Left ventricle myocardium inferior (tissue), 1 donor: ENCODE data around the gene SGMS1. TPM values are rescaled to one million over a fixed set of nuclear protein-coding genes. Genes with fewer than 3 reads are reported as not detected.
A peak's percentile ranks its signal among the peaks of the same experiment; 100 is the strongest.
"Not testable (repeated sequence)": the region's sequence is repeated elsewhere in the genome, so short reads cannot be mapped to it uniquely, and the experiment has no call there.

Source experiments
- DNase-seq: peaks from one replicate; pipeline ENCODE4 v3.0.0-alpha.2; 2020
- H3K27ac ChIP-seq: fragments of 200-600 bp; replicated peaks from 2 replicates; pipeline ENCODE4 v1.8.0; 2021
- H3K27me3 ChIP-seq: fragments of 200-600 bp; 2 replicates; pipeline ENCODE4 v1.8.0; 2021; ENCODE audit warnings: low read depth
- H3K36me3 ChIP-seq: fragments of 200-600 bp; 2 replicates; pipeline ENCODE4 v1.8.0; 2021
- H3K4me1 ChIP-seq: fragments of 200-600 bp; 2 replicates; pipeline ENCODE4 v1.8.0; 2021
- H3K4me3 ChIP-seq: fragments of 200-600 bp; 2 replicates; pipeline ENCODE4 v1.8.0; 2021; ENCODE audit warnings: mild to moderate bottlenecking, moderate library complexity
- H3K9me3 ChIP-seq: fragments of 200-600 bp; replicated peaks from 2 replicates; pipeline ENCODE4 v1.8.0; 2021
- CTCF ChIP-seq: fragments of 200-600 bp; IDR thresholded peaks from 2 replicates; pipeline ENCODE4 v1.8.0; 2021; ENCODE audit warnings: antibody characterized with exemption, mild to moderate bottlenecking, borderline replicate concordance
- intact Hi-C: fragments of 100-400 bp; cut with micrococcal nuclease; formaldehyde crosslinking; loops from one replicate; pipeline ENCODE4 v1.11.0; 2022
- total RNA-seq: library from RNA; stranded (reverse); fragmentation: NEBNext Ultra II Directional; extraction: Animal tissue kit (Norgen Biotek cat#: 25700); gene quantifications from one replicate; pipeline ENCODE4 v1.2.1, GENCODE V29; 2021
- donor health status: DM: no; HTN: yes; CAD: no; lungs with severe emphysema.

Gene SGMS1
- total RNA-seq, 1 donor from 2014 or later = 18.6 TPM

GRCh38 chr10:50279489-50279888 is 344.3 kb downstream of the SGMS1 start:
- no peak for DNase-seq
- no peaks in the 10 kb centered on the region for H3K36me3 ChIP-seq
- TF ChIP-seq CTCF = no peak
- H3K4me1 ChIP-seq = no peaks in the 10 kb centered on the region
- H3K27me3 ChIP-seq = peaks cover 31% of the 10 kb centered on the region
- intact Hi-C loops = no loop called here
- no peaks in the 10 kb centered on the region for H3K9me3 ChIP-seq
- no peak overlapping the region for H3K4me3 ChIP-seq
- H3K27ac ChIP-seq = no peak overlapping the region

- H3K27me3 ChIP-seq = peaks cover 31% of the 10 kb centered on the region
- H3K27ac ChIP-seq = no peak overlapping the region
- no peaks in the 10 kb centered on the region for H3K9me3 ChIP-seq
- TF ChIP-seq CTCF = peak; percentile 66
- peak; percentile 20 for DNase-seq
- no peak overlapping the region for H3K4me3 ChIP-seq
- H3K36me3 ChIP-seq = no peaks in the 10 kb centered on the region
- no peaks in the 10 kb centered on the region for H3K4me1 ChIP-seq
- intact Hi-C loops = no loop called here
Measured at GRCh38 chr10:50275650-50276235, 348.0 kb downstream of the SGMS1 start.

GRCh38 chr10:50272531-50272930 is 351.2 kb downstream of the SGMS1 start:
- Histone ChIP-seq H3K27me3 (peaks cover 16% of the 10 kb centered on the region), H3K9me3 (no peaks in the 10 kb centered on the region), H3K27ac (no peak overlapping the region), H3K36me3 (no peaks in the 10 kb centered on the region), H3K4me3 (no peak overlapping the region), H3K4me1 (no peaks in the 10 kb centered on the region)
- no peak for TF ChIP-seq CTCF
- DNase-seq = no peak
- intact Hi-C loops = no loop called here

GRCh38 chr10:50271564-50272250 is 352.0 kb downstream of the SGMS1 start:
- no peak overlapping the region for H3K4me3 ChIP-seq
- intact Hi-C loops = no loop called here
- DNase-seq = no peak
- H3K9me3 ChIP-seq = no peaks in the 10 kb centered on the region
- H3K27me3 ChIP-seq = peaks cover 8% of the 10 kb centered on the region
- no peak overlapping the region for H3K27ac ChIP-seq
- no peaks in the 10 kb centered on the region for H3K36me3 ChIP-seq
- no peak for TF ChIP-seq CTCF
- H3K4me1 ChIP-seq = no peaks in the 10 kb centered on the region

- H3K36me3 ChIP-seq, intact Hi-C loops, H3K27me3 ChIP-seq, H3K9me3 ChIP-seq, H3K27ac ChIP-seq, H3K4me1 ChIP-seq, H3K4me3 ChIP-seq, DNase-seq: not testable (repeated sequence)
Measured at GRCh38 chr10:50267877-50268276, 355.9 kb downstream of the SGMS1 start.

GRCh38 chr10:50262625-50263024 is 361.1 kb downstream of the SGMS1 start:
- intact Hi-C loops, H3K4me3 ChIP-seq, H3K4me1 ChIP-seq, H3K9me3 ChIP-seq, H3K36me3 ChIP-seq, DNase-seq, H3K27ac ChIP-seq: not testable (repeated sequence)
- peaks cover 22% of the 10 kb centered on the region for H3K27me3 ChIP-seq
